ENCODE results near the gene DISC1.

Gene DISC1

GRCh38 chr1:231972111-231972445 is 345.5 kb downstream of the DISC1 start:
- DNase-seq, result no peak

- no peak for DNase-seq
Observed at GRCh38 chr1:231973830-231974229, 347.2 kb downstream of the DISC1 start.

- DNase-seq, result no peak
Observed at GRCh38 chr1:231976231-231976630, 349.6 kb downstream of the DISC1 start.

- DNase-seq, result no peak
Observed at GRCh38 chr1:231981675-231982074, 355.1 kb downstream of the DISC1 start.

- no peak for DNase-seq
Observed at GRCh38 chr1:231982871-231983587, 356.4 kb downstream of the DISC1 start.

- no peak for DNase-seq
Observed at GRCh38 chr1:231983588-231984193, 357.1 kb downstream of the DISC1 start.

GRCh38 chr1:231985296-231986023 is 358.9 kb downstream of the DISC1 start:
- DNase-seq, result no peak

- no peak for DNase-seq
Observed at GRCh38 chr1:231986631-231987336, 360.2 kb downstream of the DISC1 start.

GRCh38 chr1:231990388-231990787 is 363.8 kb downstream of the DISC1 start:
- DNase-seq, result no peak

- no peak for DNase-seq
Observed at GRCh38 chr1:231991231-231991630, 364.6 kb downstream of the DISC1 start.

- no peak for DNase-seq
Observed at GRCh38 chr1:231993968-231994455, 367.4 kb downstream of the DISC1 start.

GRCh38 chr1:231998791-231999190 is 372.2 kb downstream of the DISC1 start:
- no peak for DNase-seq

- no peak for DNase-seq
Observed at GRCh38 chr1:232005300-232005699, 378.7 kb downstream of the DISC1 start.

GRCh38 chr1:232009741-232010140 is 383.2 kb downstream of the DISC1 start:
- DNase-seq, result no peak

- no peak for DNase-seq
Observed at GRCh38 chr1:232011961-232012360, 385.4 kb downstream of the DISC1 start.

- no peak for DNase-seq
Observed at GRCh38 chr1:232012773-232013386, 386.3 kb downstream of the DISC1 start.

- no peak for DNase-seq
Observed at GRCh38 chr1:232014941-232015340, 388.4 kb downstream of the DISC1 start.

- no peak for DNase-seq
Observed at GRCh38 chr1:232016616-232017015, 390.0 kb downstream of the DISC1 start.

- DNase-seq, result no peak
Observed at GRCh38 chr1:232017057-232017456, 390.5 kb downstream of the DISC1 start.

GRCh38 chr1:232017759-232018158 is 391.2 kb downstream of the DISC1 start:
- no peak for DNase-seq

- DNase-seq, result no peak
Observed at GRCh38 chr1:232018231-232019025, 391.8 kb downstream of the DISC1 start.

- no peak for DNase-seq
Observed at GRCh38 chr1:232019026-232019340, 392.4 kb downstream of the DISC1 start.
